Measurements from ENCODE around the gene KRTAP12-1.

- no peak for TF ChIP-seq CTCF (conservative IDR thresholded peaks at IDR 0.05; ENCODE audit: low read depth, low read length)
- TF ChIP-seq EZH2 (IDR thresholded peaks at IDR 0.05; ENCODE audit: borderline replicate concordance, low read depth, low read length, poor library complexity, severe bottlenecking), result no peak
Observed at GRCh38 chr21:44666401-44667320, 15.3 kb downstream of the KRTAP12-1 start, which contains the start of gene KRTAP12-2.
